Measurements from ENCODE around the gene IDI2. TPM values are rescaled to one million over a fixed set of nuclear protein-coding genes. Genes with fewer than 3 reads are reported as not detected.

Gene IDI2
- total RNA-seq, 1 experiment from 2014 or later = not detected

DNA sequence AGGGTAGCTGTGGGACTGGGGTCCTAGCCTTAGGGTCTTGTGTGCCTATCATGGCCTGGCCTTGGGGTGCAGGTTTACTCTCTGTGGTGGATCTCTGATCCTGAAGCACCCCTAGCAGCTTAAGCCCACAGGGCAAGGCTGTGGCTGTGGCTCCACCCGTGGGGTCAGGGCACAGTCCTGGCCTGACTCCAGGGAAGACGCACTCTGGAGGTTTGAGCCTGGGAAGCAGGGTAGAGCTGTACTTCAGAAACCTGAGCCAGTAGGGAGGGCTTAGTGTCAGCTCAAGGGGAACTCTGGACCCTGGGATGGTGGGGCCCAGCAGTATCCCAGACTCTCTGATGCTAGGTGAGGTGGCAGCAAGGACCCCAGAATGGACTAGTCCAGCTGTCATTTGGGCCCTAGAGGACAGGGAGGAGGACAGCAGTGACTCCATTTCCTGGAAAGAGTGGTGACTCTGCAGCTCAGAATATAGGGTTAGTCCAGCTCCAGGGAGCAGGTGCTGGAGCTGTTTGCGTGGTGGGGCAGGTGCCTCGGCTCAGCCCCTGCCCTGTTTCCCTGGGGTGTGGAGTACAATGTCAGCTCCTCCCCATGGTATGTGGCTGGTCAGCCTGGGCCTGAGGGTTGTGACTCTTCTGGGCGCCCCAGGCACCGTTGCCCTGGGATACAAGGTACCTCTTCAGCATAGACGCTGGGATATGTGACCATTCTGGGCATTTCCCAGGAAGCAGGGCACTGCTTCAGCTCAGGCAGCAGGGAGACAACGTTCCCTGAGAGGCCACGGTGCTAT lies 21.6 kb downstream of the IDI2 start:
- peaks cover 97% of the 10 kb centered on the region for H3K79me2 ChIP-seq (ENCODE audit: insufficient read depth, low read length)
- H3K4me1 ChIP-seq (ENCODE audit: control insufficient read depth in 1 of 2, insufficient read depth in 2 of 2, low read length in 2 of 2) = no peaks in the 10 kb centered on the region

More for the DNA sequence above, 21.6 kb downstream of the IDI2 start:
- CTCF ChIA-PET = no interaction called here
- H3K9me3 ChIP-seq (ENCODE audit: control insufficient read depth in 1 of 2, insufficient read depth in 1 of 2, low read depth in 1 of 2, low read length in 2 of 2) = peaks cover 0 to 4% of the 10 kb centered on the region in 2 experiments; a peak in 1 of 4 replicates
- H3K36me3 ChIP-seq (ENCODE audit: control insufficient read depth in 1 of 2, insufficient read depth in 2 of 2, low read length in 2 of 2) = peaks cover 81 to 86% of the 10 kb centered on the region in 2 experiments
- intact Hi-C loops (cut with micrococcal nuclease) = no loop called here
- ATAC-seq (peak; percentile 28; the same call in 1 of the 2 replicates), DNase-seq (ENCODE audit: low read depth, low spot score) (no peak)
- no TSS peak for BruUV-seq (replicated peaks)
- no peak overlapping the region for H3K9ac ChIP-seq (ENCODE audit: low read length)
- RAD21 ChIA-PET (ENCODE audit: low non-redundant PET in 1 of 2, low total read pairs in 2 of 2, uncharacterized antibody in 2 of 2, unreplicated experiment in 2 of 2) = no interaction called here
- POLR2A ChIA-PET = interaction anchor here (0.9 kb wide), 1 partner anchor 16 kb away, joined by 5 read pairs; the partner anchor contains the start of gene GTPBP4
- no peak for TF ChIP-seq JUND (IDR thresholded peaks at IDR 0.05)
- TF ChIP-seq, protein P1, sequence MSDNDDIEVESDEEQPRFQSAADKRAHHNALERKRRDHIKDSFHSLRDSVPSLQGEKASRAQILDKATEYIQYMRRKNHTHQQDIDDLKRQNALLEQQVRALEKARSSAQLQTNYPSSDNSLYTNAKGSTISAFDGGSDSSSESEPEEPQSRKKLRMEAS (IDR thresholded peaks at IDR 0.05) = no peak
- no peak for TF ChIP-seq POLR2AphosphoS5 (IDR thresholded peaks at IDR 0.05; ENCODE audit: low read depth, low read length)
- TF ChIP-seq CBX3 (IDR thresholded peaks at IDR 0.05; ENCODE audit: low read depth) = no peak
- no peak for TF ChIP-seq CEBPB (IDR thresholded peaks at IDR 0.05; ENCODE audit: low read depth)
- TF ChIP-seq, protein P2, sequence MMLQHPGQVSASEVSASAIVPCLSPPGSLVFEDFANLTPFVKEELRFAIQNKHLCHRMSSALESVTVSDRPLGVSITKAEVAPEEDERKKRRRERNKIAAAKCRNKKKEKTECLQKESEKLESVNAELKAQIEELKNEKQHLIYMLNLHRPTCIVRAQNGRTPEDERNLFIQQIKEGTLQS (IDR thresholded peaks at IDR 0.05) = no peak
- TF ChIP-seq SRF (IDR thresholded peaks at IDR 0.05; ENCODE audit: low read depth) = no peak
- TF ChIP-seq, protein P3, sequence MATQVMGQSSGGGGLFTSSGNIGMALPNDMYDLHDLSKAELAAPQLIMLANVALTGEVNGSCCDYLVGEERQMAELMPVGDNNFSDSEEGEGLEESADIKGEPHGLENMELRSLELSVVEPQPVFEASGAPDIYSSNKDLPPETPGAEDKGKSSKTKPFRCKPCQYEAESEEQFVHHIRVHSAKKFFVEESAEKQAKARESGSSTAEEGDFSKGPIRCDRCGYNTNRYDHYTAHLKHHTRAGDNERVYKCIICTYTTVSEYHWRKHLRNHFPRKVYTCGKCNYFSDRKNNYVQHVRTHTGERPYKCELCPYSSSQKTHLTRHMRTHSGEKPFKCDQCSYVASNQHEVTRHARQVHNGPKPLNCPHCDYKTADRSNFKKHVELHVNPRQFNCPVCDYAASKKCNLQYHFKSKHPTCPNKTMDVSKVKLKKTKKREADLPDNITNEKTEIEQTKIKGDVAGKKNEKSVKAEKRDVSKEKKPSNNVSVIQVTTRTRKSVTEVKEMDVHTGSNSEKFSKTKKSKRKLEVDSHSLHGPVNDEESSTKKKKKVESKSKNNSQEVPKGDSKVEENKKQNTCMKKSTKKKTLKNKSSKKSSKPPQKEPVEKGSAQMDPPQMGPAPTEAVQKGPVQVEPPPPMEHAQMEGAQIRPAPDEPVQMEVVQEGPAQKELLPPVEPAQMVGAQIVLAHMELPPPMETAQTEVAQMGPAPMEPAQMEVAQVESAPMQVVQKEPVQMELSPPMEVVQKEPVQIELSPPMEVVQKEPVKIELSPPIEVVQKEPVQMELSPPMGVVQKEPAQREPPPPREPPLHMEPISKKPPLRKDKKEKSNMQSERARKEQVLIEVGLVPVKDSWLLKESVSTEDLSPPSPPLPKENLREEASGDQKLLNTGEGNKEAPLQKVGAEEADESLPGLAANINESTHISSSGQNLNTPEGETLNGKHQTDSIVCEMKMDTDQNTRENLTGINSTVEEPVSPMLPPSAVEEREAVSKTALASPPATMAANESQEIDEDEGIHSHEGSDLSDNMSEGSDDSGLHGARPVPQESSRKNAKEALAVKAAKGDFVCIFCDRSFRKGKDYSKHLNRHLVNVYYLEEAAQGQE (IDR thresholded peaks at IDR 0.05; ENCODE audit: low read depth) = no peak
- TF ChIP-seq SP1 (IDR thresholded peaks at IDR 0.05; ENCODE audit: low read depth) = no peak
- TF ChIP-seq POLR2A (IDR thresholded peaks at IDR 0.05; ENCODE audit: borderline replicate concordance, extremely low read depth, insufficient read depth, insufficient read length) = no peak
- no peak for TF ChIP-seq EGR1 (IDR thresholded peaks at IDR 0.05; ENCODE audit: low read depth)
- TF ChIP-seq TCF7L2 (IDR thresholded peaks at IDR 0.05; ENCODE audit: borderline replicate concordance, extremely low read depth, insufficient read depth, insufficient read length) = no peak
- TF ChIP-seq EZH2 (IDR thresholded peaks at IDR 0.05) = no peak
- TF ChIP-seq FOSL1 (IDR thresholded peaks at IDR 0.05; ENCODE audit: low read depth) = no peak
- TF ChIP-seq, protein P4, sequence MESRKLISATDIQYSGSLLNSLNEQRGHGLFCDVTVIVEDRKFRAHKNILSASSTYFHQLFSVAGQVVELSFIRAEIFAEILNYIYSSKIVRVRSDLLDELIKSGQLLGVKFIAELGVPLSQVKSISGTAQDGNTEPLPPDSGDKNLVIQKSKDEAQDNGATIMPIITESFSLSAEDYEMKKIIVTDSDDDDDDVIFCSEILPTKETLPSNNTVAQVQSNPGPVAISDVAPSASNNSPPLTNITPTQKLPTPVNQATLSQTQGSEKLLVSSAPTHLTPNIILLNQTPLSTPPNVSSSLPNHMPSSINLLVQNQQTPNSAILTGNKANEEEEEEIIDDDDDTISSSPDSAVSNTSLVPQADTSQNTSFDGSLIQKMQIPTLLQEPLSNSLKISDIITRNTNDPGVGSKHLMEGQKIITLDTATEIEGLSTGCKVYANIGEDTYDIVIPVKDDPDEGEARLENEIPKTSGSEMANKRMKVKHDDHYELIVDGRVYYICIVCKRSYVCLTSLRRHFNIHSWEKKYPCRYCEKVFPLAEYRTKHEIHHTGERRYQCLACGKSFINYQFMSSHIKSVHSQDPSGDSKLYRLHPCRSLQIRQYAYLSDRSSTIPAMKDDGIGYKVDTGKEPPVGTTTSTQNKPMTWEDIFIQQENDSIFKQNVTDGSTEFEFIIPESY (IDR thresholded peaks at IDR 0.05; ENCODE audit: extremely low read depth, insufficient replicate concordance, low read length) = no peak
- peaks cover 19% of the 10 kb centered on the region; the same call in 1 of the 2 replicates for H4K20me1 ChIP-seq (ENCODE audit: insufficient read depth)
- H3K9me2 ChIP-seq (ENCODE audit: insufficient read depth) = no peaks in the 10 kb centered on the region
- no peak overlapping the region; the same call in 1 of the 2 replicates for H3K27ac ChIP-seq (ENCODE audit: low read depth, low read length)
- H3K27me3 ChIP-seq (ENCODE audit: insufficient read depth, low read length) = no peaks in the 10 kb centered on the region
- H2AFZ ChIP-seq (ENCODE audit: low read depth, low read length, poor library complexity, severe bottlenecking) = no peak overlapping the region
- H3K4me2 ChIP-seq (ENCODE audit: low read length) = no peak overlapping the region
- H3K4me3 ChIP-seq (replicated peaks in 1 of 2; ENCODE audit: low read depth in 1 of 2, low read length in 2 of 2) = no peak overlapping the region
